Astrocyte of the hippocampus (primary cell): Measurements from ENCODE around the gene URI1.

Experiments
- DNase-seq: peaks from one replicate; pipeline ENCODE4 v3.0.0; 2011; ENCODE audit warnings: low read depth, low spot score

URI1 gene

DNA sequence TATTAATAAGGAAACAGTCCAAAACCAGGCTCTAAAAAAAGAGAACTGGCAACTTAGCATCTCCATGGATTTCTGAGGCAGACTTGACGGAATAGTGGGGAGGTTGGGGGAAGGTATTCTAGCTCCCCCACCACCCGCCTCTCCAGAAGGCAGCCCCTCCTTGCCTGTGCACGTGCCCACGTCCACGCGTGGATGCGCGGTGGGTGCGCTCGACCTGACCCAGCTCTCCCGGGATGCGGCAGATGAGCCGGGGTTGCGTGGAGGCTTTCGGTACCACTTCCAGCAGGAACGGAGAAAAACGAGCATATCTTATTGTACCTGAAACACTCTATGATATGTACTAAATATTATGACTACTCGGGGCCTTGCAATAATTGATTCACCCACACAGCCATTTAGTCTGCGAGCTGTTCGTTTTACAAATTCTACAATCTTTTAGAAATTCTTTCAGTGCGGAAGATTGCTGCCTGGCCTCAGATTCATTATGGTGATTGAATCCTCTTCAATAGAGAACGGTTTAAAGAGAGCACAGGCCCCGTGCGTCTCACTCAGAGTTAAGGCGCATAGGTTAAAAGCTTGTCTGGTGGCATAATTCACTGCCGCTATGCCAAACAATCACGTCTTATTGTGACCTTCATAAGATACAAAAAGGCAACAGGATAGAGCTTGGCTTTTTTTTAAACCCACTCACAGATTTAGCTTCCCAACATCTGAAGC, 117.9 kb downstream of the URI1 start:
- DNase-seq = no peak

DNA sequence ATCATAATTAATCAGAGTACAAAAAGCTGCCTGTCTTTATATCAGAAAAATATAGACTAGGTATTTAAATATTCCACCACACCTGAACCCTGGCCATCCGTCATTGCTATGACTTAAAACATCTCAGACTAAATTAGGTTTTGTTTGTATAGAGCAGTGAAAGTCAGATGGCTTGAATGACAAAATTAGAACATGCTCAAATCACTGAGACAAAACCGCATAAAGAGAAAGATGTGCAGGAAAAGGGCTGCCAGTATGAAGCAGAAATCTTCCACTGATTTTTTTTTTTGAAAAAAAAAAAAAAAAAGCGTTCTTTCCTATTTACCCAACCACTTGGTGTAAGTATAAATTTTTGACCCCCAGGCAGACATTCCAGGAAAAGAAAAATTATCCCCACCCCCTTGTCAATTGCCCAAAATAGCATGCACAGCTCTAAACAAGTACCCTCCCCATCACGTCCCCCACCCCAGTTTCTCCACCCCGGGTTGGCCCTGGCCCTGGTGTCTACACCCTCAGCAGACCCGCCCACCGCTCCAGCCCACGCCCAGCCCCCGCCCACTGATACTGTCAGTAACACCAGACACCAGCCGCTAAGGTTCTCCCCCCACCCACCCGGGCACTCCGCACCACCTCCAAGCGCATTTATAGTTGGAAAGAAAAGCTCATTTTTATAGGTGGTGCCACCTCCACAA, 118.6 kb downstream of the URI1 start:
- no peak for DNase-seq

DNA sequence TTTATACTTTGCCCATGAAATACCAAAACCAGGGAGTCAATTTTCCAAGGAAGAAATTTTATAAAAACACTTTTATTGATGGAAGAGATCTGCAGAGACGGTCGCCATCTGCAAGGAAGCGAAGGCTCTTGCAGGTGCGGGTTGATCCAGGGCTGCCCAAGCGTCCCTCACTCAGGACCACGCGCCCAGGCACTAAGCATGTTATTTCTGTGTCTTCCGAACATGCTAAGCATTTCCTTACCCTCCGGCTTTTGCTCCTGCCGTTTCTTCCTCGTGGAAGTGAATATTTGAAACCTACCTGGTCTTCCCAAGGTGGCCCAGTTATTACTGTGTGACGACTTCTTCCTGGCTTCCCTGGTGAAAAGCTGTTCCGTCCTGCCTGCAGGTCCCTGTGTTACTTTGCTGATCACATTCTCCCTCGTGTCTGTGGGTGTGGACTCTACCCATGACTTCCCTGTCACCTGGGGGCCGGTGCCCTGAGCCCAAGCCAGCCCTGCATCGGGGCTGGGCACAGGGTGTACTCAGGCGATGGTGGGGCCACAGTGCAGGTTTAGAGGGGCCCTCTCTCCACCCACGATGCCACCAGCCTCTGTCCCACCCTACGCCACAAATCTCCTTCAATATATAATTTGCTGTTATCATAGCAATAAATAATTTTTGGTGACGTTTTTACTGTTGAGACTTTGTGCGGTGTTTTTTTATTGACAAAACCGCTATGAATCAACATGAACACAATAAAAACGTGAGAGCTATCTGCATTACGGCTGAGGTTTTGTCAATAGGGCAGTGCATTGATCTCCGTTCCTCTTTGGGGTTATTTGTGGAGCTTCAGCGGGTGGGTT, 119.4 kb downstream of the URI1 start:
- no peak for DNase-seq

DNA sequence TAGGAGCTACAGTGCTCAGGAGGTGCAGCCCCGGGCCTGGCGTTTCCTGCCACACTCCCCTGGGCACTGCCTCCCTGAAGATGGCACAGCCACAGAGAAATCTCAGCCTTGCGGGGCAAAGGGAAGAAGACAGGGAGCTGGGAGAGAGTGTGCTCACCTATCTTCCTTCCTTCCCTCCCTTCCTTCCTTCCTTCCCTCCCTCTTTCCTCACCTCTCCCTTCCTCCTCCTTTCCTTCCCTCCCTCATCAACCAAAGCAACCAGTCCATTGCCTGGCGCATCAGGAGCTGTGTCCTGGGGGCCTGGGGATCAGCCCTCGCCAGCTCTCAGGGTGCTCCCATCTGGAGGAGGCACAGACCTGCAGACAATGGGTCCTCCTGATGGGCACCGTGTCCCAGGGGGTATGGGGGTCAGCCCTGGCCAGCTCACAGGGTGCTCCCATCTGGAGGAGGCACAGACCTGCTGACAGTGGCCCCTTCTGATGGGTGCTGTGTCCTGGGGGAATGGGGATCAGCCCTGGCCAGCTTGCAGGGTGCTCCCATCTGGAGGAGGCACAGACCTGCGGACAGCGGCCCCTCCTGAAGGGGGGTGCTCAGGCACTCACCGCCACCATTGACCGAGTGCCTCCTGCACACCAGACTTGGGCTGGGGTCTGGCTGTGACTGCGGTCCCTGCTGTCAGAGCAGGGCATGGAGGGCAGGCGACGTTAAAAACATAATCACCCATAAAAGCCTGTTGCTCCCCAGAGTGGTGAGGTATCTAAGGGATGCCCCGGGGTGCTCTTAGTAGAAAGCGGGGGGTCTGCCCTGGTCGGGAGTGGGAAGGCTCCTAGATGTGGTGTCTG, 120.2 kb downstream of the URI1 start:
- no peak for DNase-seq

DNA sequence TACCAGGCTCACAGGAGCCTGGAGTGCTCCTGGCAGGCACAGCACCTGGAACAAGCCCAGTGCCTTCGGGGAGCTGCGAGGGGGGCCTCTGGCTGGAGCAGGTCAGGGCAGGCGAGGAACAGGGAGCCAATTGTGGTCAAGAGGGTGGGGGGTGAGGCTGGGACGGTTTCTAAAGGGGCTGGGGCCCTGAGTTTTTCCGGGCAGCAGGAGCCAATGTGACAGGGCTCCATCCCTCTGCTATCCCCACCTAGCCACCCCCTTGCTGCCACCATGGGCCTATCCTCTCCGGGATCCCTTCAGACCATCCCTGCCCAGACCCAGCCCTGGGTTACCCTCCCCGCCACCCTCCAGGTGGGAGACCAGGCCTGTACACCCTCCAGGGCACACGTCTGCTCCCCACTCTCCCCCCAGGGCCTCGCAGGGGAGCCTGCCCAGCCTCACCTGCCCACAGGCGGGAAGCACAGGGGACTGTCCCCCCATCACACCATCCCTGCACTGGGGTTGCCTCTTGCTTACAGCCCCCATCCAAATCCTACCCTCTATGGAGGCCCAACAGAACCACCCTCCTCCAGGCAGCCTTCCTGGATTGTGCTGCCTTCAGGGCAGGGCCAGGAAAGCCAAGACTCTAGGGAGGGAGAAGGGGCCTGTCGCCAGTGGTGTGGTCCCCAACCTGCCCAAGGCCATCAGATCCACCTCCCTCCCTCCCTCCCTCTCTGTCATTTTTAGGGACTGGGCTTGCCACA, 121.0 kb downstream of the URI1 start:
- DNase-seq = no peak

DNA sequence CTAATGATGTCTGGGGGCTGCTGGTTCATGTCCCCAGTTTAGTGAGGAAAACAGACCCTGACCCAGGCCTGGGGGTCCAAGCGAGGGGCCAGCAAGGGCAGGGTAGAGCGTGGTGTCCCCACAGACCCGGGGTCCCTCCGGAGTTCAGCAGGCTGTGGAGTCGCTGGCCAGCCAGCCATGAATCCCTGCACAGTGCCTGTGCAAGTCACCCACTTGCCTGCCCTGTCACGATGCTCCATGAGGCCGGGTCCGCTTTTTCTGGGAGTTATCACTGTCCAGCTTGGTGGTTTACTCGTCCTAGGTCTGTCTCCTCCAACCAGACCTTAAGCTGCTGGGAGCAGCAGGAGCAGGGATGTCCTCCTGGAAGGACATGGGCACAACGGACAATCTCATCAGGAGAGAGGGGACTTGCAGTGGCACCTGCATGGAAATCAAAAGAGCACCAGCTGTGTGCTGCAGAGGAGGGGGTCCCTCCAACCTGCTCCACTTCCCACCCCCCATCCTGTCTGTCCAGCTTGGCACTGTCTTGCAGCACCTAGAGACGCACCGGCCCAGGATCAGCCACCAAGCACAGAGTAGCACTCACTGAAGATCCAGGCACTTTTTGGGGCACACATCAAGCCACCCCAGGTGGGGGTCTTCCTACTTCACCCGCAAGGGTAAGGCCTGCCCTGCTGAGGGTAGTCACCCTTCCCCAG, 121.8 kb downstream of the URI1 start:
- no peak for DNase-seq

DNA sequence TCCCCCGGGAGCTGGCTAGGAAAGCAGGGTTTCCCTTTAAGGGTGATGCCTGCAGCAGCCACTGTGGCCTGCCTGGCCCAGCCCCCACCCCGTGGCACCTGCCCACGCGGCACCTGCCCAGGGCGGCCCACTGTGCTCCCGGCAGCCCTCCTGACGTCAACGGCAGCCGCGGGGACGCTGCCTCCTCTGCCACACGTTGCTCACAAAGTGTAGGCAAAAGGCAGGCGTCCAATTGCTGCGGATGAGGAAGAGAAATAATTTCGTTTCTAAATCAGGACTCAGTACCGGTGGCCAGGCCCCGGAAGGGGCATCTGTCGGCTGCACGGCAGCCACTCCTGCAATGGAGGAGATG, 122.3 kb downstream of the URI1 start:
- DNase-seq = no peak

DNA sequence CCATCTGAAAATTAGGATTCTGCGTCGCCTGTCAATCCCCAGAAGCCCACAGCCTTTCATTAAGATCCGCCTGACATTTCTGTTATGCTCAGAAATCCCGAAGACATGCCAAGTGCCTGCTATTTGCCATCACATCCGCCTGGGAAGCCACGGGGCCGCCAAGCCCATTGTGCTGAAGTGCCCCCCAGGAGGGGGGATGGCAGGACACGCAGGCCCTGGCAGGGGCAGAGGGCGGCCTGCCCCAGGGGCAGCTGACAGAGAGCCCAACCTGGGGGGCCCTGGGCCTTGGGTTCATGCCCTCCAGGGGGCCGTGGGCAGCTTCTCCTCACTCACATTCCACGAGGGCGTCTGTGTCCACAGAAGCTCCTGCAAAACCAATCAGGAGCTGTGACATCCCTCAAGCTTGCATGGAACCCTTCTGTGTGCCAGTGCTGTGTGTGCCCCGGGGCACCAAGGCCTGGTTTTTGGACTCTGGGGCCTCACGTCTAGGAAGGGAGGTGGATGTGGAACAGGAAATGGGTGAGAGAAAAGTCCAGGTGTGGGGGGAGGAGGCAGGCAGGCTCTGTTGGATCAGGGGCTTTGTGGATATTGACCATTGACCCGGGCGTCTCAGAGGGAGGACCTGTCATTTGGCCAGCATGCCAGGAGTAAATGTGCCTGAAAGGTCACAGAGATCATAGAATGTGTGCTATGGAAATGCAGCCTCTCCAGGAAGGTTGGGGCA, 122.9 kb downstream of the URI1 start:
- DNase-seq = no peak

DNA sequence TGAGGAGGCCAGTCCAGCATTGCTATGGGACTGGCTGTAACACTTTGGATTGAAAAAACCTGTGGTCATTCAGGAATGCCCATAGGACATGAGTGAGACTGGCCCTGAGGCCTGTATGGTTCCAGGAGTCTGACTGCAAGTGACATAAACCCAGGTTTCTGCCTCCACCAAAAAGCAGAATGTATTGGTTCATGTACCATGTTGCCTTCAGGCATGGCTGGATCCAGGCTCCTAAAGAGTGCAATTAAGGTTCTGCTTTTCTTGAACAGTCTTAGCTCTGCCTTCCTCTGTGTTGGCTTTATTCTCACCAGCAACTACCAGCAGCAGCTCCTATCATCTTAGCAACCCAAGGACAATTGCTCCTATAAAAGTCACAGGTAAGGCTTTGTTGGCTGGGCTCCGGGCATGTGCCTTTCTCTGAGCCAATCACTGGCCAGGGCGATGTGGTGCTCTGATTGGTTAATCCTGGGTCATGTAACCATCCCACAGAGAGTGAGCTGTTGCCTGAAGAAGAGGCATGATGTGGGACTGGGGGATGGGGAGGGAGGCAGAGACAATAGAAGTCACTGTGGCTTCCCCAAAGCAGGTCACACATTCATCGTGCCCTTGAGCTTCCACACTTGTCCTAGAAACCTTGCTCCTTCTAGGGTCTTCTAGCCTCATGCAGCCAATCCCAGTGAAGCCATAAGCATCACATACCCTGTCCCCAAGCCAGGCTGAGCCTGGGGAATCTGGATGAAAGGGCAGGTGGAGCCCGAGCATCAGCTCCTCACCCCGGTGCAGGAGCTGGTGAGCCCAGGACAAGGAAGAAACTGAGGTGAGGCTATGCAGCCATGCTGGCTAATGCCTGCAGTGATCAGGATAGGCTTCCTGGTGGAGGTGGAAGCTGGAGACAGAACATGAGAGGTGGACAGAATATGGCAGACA, 123.9 kb downstream of the URI1 start:
- DNase-seq = no peak
